Measurements from ENCODE around the gene PTPRD.

DNA sequence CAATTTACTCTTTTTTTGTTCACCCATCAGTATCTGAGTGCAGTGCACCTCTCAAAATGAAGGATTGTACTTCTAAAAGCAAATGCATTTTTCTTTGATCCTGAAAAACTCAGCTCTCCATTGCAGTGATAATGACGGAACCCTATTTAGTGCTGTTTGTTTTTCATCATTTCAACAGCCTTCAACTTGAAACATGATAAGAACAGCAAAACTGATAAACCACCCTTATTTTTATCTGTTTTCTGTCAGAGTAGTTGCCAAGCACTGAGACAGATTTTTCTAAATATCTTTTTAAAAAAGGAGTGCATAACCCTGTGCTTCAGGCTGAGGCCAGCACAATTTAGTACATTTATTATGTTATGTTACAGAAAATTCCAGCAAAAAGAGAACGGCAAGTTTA lies 2263.4 kb downstream of the PTPRD start:
- TF ChIP-seq, protein P1, sequence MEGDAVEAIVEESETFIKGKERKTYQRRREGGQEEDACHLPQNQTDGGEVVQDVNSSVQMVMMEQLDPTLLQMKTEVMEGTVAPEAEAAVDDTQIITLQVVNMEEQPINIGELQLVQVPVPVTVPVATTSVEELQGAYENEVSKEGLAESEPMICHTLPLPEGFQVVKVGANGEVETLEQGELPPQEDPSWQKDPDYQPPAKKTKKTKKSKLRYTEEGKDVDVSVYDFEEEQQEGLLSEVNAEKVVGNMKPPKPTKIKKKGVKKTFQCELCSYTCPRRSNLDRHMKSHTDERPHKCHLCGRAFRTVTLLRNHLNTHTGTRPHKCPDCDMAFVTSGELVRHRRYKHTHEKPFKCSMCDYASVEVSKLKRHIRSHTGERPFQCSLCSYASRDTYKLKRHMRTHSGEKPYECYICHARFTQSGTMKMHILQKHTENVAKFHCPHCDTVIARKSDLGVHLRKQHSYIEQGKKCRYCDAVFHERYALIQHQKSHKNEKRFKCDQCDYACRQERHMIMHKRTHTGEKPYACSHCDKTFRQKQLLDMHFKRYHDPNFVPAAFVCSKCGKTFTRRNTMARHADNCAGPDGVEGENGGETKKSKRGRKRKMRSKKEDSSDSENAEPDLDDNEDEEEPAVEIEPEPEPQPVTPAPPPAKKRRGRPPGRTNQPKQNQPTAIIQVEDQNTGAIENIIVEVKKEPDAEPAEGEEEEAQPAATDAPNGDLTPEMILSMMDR (IDR thresholded peaks at IDR 0.05 in 4 of 5, conservative IDR thresholded peaks at IDR 0.05 in 1 of 5), result no peak
- no peak for TF ChIP-seq POLR2A (IDR thresholded peaks at IDR 0.05)
